SK-N-SH (cell line): ENCODE measurements around the gene SHROOM3. TPM values are rescaled to one million over a fixed set of nuclear protein-coding genes. Genes with fewer than 3 reads are reported as not detected.

Source experiments
- CTCF ChIA-PET: fragments of 300-600, 350-600 bp; formaldehyde crosslinking; extraction: SDS; loops from one replicate; lab custom pipeline; 2021; lab: Yijun Ruan, JAX
- POLR2A ChIA-PET: fragments of 350-600 bp; sonication (Branson Sonifier 250); formaldehyde crosslinking; extraction: SDS; loops from one replicate; lab custom pipeline; 2020; ENCODE audit warnings: antibody characterized with exemption, inconsistent platforms; lab: Yijun Ruan, JAX
- DNase-seq: peaks from one replicate; pipeline ENCODE4 v3.0.0; 2012
- H2AFZ ChIP-seq: fragments of 200-600 bp; sonication (generic); 2 replicates; pipeline ENCODE4 v1.8.1; 2016; ENCODE audit warnings: antibody characterized with exemption, mild to moderate bottlenecking, low read depth
- H3F3A ChIP-seq: fragments of 200-600 bp; sonication (generic); replicated peaks from 2 replicates; pipeline ENCODE3; 2016; ENCODE audit warnings: antibody characterized with exemption, mild to moderate bottlenecking; ENCODE audit not compliant: insufficient read depth
- H3K27ac ChIP-seq, 2 experiments: fragments of 200-500 bp in 1 of 2; fragments of 200-600 bp in 1 of 2; sonication (Bioruptor generic) in 1 of 2; sonication (generic), shearing (Covaris generic) in 1 of 2; 2 replicates each; pipeline versions ENCODE4 v1.5.1 to v1.6.1; 2014 to 2016; ENCODE audit warnings: low read depth in 2 of 2, inconsistent platforms in 1 of 2, low read length in 1 of 2, mild to moderate bottlenecking in 1 of 2, mixed read lengths in 1 of 2
- H3K27me3 ChIP-seq: fragments of 200-600 bp; sonication (generic), shearing (Covaris generic); 2 replicates; pipeline ENCODE4 v1.6.1; 2016; ENCODE audit warnings: mixed run types; ENCODE audit not compliant: insufficient read depth
- H3K36me3 ChIP-seq, 2 experiments: fragments of 200-500 bp in 1 of 2; fragments of 200-600 bp in 1 of 2; sonication (Bioruptor generic) in 1 of 2; sonication (generic) in 1 of 2; replicated peaks in 1 of 2; 2 replicates each; pipeline versions ENCODE3 to v1.5.1; 2014 to 2016; ENCODE audit warnings: low read length in 1 of 2, mild to moderate bottlenecking in 1 of 2; ENCODE audit not compliant: insufficient read depth in 2 of 2, control insufficient read depth in 1 of 2
- H3K4me1 ChIP-seq, 2 experiments: fragments of 200-500 bp in 1 of 2; fragments of 200-600 bp in 1 of 2; sonication (Bioruptor generic) in 1 of 2; sonication (generic), shearing (Covaris generic) in 1 of 2; 2 replicates each; pipeline versions ENCODE4 v1.5.1 to v1.6.1; 2014 to 2016; ENCODE audit warnings: low read depth in 1 of 2, low read length in 1 of 2, mixed run types in 1 of 2; ENCODE audit not compliant: insufficient read depth in 2 of 2, control insufficient read depth in 1 of 2
- H3K4me2 ChIP-seq: fragments of 200-600 bp; sonication (generic), shearing (Covaris generic); 2 replicates; pipeline ENCODE4 v1.6.1; 2017; ENCODE audit warnings: mixed run types
- H3K4me3 ChIP-seq, 2 experiments: fragments of 200-500 bp in 1 of 2; fragments of 200-600 bp in 1 of 2; sonication (Bioruptor generic) in 1 of 2; sonication (generic), shearing (Covaris generic) in 1 of 2; 2 replicates each; pipeline versions ENCODE4 v1.5.1 to v1.8.1; 2014 to 2016; ENCODE audit warnings: low read depth in 2 of 2, inconsistent platforms in 1 of 2, low read length in 1 of 2, mild to moderate bottlenecking in 1 of 2, mixed read lengths in 1 of 2, moderate library complexity in 1 of 2
- H3K79me2 ChIP-seq: fragments of 200-600 bp; sonication (generic); 2 replicates; pipeline ENCODE4 v1.8.1; 2017; ENCODE audit warnings: mild to moderate bottlenecking; ENCODE audit not compliant: insufficient read depth
- H3K9ac ChIP-seq: fragments of 200-600 bp; sonication (generic); 2 replicates; pipeline ENCODE4 v1.6.1; 2017; ENCODE audit warnings: mixed run types
- H3K9me2 ChIP-seq: fragments of 200-600 bp; sonication (generic); 2 replicates; pipeline ENCODE4 v1.6.1; 2017; ENCODE audit warnings: mixed run types
- H3K9me3 ChIP-seq: fragments of 200-600 bp; sonication (generic); 2 replicates; pipeline ENCODE4 v1.6.1; 2017; ENCODE audit warnings: mixed run types, mild to moderate bottlenecking, moderate library complexity
- H4K20me1 ChIP-seq: fragments of 200-600 bp; sonication (generic); 2 replicates; pipeline ENCODE4 v1.6.1; 2017; ENCODE audit warnings: mild to moderate bottlenecking, mixed run types; ENCODE audit not compliant: insufficient read depth
- CHD2 ChIP-seq: fragments of 150-350 bp; IDR thresholded peaks from 2 replicates; pipeline ENCODE4 v1.6.1; 2018; ENCODE audit warnings: low read length; ENCODE audit not compliant: partially characterized antibody
- EP300 ChIP-seq, 2 experiments: IDR thresholded peaks; 2 replicates each; pipeline versions ENCODE4 v1.4.0 to v1.6.1; 2012; ENCODE audit warnings: borderline replicate concordance in 1 of 2, low read depth in 1 of 2, low read length in 1 of 2
- EZH2phosphoT487 ChIP-seq: fragments of 200-600 bp; sonication (generic); IDR thresholded peaks from 2 replicates; pipeline ENCODE4 v1.6.1; 2017; ENCODE audit warnings: low read depth, mixed run types, mild to moderate bottlenecking, antibody characterized with exemption, moderate library complexity, borderline replicate concordance
- FOSL2 ChIP-seq: IDR thresholded peaks from 2 replicates; pipeline ENCODE4 v1.4.0; 2012; ENCODE audit warnings: low read depth, mild to moderate bottlenecking, moderate library complexity, borderline replicate concordance
- FOXJ3 ChIP-seq: sonication (generic); formaldehyde crosslinking; IDR thresholded peaks from 2 replicates; pipeline ENCODE4 v1.5.1; 2020; ENCODE audit warnings: mild to moderate bottlenecking, missing genetic modification reagents
- GATA2 ChIP-seq: sonication (generic); formaldehyde crosslinking; IDR thresholded peaks from 2 replicates; pipeline ENCODE4 v1.5.0; 2020; ENCODE audit warnings: mild to moderate bottlenecking, missing genetic modification reagents
- JUND ChIP-seq: IDR thresholded peaks from 2 replicates; pipeline ENCODE4 v1.4.0; 2012
- NRF1 ChIP-seq: IDR thresholded peaks from 2 replicates; pipeline ENCODE4 v1.6.1; 2012; ENCODE audit warnings: low read depth, mild to moderate bottlenecking, low read length
- POLR2AphosphoS5 ChIP-seq: IDR thresholded peaks from 2 replicates; pipeline ENCODE4 v1.6.1; 2012; ENCODE audit warnings: low read depth, low read length
- RAD21 ChIP-seq: IDR thresholded peaks from 2 replicates; pipeline ENCODE4 v1.6.1; 2012; ENCODE audit warnings: mild to moderate bottlenecking, low read length
- RCOR1 ChIP-seq: fragments of 150-350 bp; IDR thresholded peaks from 2 replicates; pipeline ENCODE4 v1.6.1; 2017; ENCODE audit warnings: antibody characterized with exemption, low read length
- RFX5 ChIP-seq: IDR thresholded peaks from 2 replicates; pipeline ENCODE4 v1.6.1; 2012; ENCODE audit warnings: mild to moderate bottlenecking, improper control_type of control experiment, low read length
- TAF1 ChIP-seq: IDR thresholded peaks from 2 replicates; pipeline ENCODE4 v1.6.1; 2012; ENCODE audit warnings: low read depth, mild to moderate bottlenecking, low read length, moderate library complexity, borderline replicate concordance
- TCF12 ChIP-seq: IDR thresholded peaks from 2 replicates; pipeline ENCODE4 v1.4.0; 2012
- TEAD4 ChIP-seq: IDR thresholded peaks from 2 replicates; pipeline ENCODE4 v1.4.0; 2012; ENCODE audit warnings: mild to moderate bottlenecking, borderline replicate concordance; ENCODE audit not compliant: insufficient read depth
- USF2 ChIP-seq: fragments of 150-350 bp; IDR thresholded peaks from 2 replicates; pipeline ENCODE4 v1.6.1; 2017; ENCODE audit warnings: antibody characterized with exemption, low read length, low read depth, borderline replicate concordance
- YY1 ChIP-seq: IDR thresholded peaks from 2 replicates; pipeline ENCODE4 v1.4.0; 2012; ENCODE audit warnings: low read depth, mild to moderate bottlenecking
- WGBS: methylation state at CpG from one replicate; pipeline ENCODE4 v1.1.6; 2017; ENCODE audit warnings: low lambda C conversion rate; 5-methylcytosine and 5-hydroxymethylcytosine counted together
- polyA plus RNA-seq, 3 experiments: library from polyadenylated mRNA; depleted of rRNA; stranded (reverse); fragments of >200 nt; gene quantifications; 2 replicates each; pipeline ENCODE4 v1.2.3, GENCODE V29; 2012
- TF ChIP-seq, protein P1 (sequence below): IDR thresholded peaks from 2 replicates; pipeline ENCODE4 v1.4.0; 2012; ENCODE audit warnings: low read depth, borderline replicate concordance
- TF ChIP-seq, protein P2 (sequence below): IDR thresholded peaks from 2 replicates; pipeline ENCODE4; 2012
- TF ChIP-seq, protein P3 (sequence below): IDR thresholded peaks from 2 replicates; pipeline ENCODE4 v1.4.0; 2012; ENCODE audit warnings: low read depth

The SHROOM3 gene
- polyA plus RNA-seq, 1 of the 3 experiments (the other 2 are of a cell fraction), result 4.3 TPM

DNA sequence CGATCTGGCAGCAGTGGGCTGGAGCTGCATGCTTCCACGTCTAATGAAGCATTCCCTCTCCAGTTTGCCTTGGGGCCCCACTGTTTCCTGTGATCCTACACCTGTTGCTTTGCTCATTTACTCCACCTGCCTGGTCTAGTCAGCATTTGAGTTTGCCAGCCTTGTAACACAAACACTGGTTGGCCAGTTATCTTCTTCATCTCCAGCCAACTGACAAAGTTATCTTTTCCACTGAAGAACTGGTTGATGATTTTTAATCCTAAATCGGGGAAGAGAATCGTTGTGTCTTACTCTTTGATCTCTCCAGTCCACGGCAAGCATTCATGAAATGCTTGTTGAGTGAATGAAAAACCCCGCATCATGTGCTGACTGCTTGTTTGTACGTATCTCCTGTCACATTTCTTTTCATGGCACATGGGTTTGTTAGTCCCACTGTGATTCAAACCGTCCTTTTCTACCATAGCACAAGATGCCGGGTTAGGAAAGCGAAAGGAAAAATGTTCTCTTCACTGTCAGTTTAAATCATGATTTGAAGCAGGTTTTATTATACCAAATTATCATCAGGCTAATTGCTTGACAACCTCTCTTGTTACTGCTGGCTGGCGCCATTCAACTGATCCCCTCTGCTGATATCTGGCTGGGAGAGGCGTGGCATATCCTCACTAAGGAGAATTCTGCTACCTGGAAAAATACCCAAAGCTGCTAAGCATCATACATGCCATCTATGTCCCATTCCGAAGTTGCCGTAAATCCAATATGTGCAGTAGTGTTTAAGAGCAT lies 144.8 kb downstream of the SHROOM3 start:
- TF ChIP-seq EP300 (IDR thresholded peaks at IDR 0.05; ENCODE audit: borderline replicate concordance in 1 of 2, low read depth in 1 of 2, low read length in 1 of 2), result peak; percentile 39 to 88; a peak in 3 of 4 replicates
- TF ChIP-seq FOXJ3, result no peak
- TF ChIP-seq YY1, result no peak
- TF ChIP-seq RCOR1, result peak; percentile 60
- TF ChIP-seq GATA2, result peak; percentile 73
- no peak for TF ChIP-seq FOSL2
- TF ChIP-seq EZH2phosphoT487, result no peak
- no peak for TF ChIP-seq TEAD4
- no peak; the same call in 1 of the 2 replicates for TF ChIP-seq RAD21
- no peak for TF ChIP-seq RFX5
- no peak; the same call in 1 of the 2 replicates for TF ChIP-seq POLR2AphosphoS5
- TF ChIP-seq, protein P1, sequence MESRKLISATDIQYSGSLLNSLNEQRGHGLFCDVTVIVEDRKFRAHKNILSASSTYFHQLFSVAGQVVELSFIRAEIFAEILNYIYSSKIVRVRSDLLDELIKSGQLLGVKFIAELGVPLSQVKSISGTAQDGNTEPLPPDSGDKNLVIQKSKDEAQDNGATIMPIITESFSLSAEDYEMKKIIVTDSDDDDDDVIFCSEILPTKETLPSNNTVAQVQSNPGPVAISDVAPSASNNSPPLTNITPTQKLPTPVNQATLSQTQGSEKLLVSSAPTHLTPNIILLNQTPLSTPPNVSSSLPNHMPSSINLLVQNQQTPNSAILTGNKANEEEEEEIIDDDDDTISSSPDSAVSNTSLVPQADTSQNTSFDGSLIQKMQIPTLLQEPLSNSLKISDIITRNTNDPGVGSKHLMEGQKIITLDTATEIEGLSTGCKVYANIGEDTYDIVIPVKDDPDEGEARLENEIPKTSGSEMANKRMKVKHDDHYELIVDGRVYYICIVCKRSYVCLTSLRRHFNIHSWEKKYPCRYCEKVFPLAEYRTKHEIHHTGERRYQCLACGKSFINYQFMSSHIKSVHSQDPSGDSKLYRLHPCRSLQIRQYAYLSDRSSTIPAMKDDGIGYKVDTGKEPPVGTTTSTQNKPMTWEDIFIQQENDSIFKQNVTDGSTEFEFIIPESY, result no peak
- TF ChIP-seq, protein P2, sequence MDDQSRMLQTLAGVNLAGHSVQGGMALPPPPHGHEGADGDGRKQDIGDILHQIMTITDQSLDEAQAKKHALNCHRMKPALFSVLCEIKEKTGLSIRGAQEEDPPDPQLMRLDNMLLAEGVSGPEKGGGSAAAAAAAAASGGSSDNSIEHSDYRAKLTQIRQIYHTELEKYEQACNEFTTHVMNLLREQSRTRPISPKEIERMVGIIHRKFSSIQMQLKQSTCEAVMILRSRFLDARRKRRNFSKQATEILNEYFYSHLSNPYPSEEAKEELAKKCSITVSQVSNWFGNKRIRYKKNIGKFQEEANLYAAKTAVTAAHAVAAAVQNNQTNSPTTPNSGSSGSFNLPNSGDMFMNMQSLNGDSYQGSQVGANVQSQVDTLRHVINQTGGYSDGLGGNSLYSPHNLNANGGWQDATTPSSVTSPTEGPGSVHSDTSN, result peak; percentile 44
- TF ChIP-seq, protein P3, sequence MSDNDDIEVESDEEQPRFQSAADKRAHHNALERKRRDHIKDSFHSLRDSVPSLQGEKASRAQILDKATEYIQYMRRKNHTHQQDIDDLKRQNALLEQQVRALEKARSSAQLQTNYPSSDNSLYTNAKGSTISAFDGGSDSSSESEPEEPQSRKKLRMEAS, result no peak
- no peak for TF ChIP-seq NRF1
- TF ChIP-seq USF2, result no peak
- TF ChIP-seq TCF12, result peak; percentile 51; the same call in 1 of the 2 replicates
- TF ChIP-seq CHD2, result peak; percentile 9
- TF ChIP-seq TAF1, result no peak
- no peak for TF ChIP-seq JUND
- TF ChIP-seq, all 33 proteins: peak for 6
- Histone ChIP-seq H3K9me3 (no peaks in the 10 kb centered on the region), H3K27me3 (no peaks in the 10 kb centered on the region), H3K36me3 (no peaks in the 10 kb centered on the region), H4K20me1 (no peaks in the 10 kb centered on the region), H3K9me2 (no peaks in the 10 kb centered on the region), H3K4me1 (peaks cover 19 to 42% of the 10 kb centered on the region in 2 experiments), H3K4me2 (peak overlapping the region; percentile 69), H3K9ac (peak overlapping the region; percentile 23; the same call in 1 of the 2 replicates), H2AFZ (peak overlapping the region; percentile 50; the same call in 1 of the 2 replicates), H3K4me3 (peak overlapping the region; percentile 18 to 21; a peak in 3 of 4 replicates), H3K79me2 (no peaks in the 10 kb centered on the region), H3F3A (peaks cover 4% of the 10 kb centered on the region), H3K27ac (peak overlapping the region; percentile 4 to 100; a peak in 3 of 4 replicates)
- 35% methylated on average over 14 of the region's 14 CpGs for WGBS
- ChIA-PET CTCF (interaction anchor here (1.1 kb wide), 1 partner anchor 62 kb away, joined by 3 read pairs; no protein-coding TSS in a partner anchor), POLR2A (interaction anchor here (4.5 kb wide), 1 partner anchor 108 kb away, joined by 16 read pairs; no protein-coding TSS in a partner anchor)
- peak; percentile 34 for DNase-seq
